ENCODE results near the gene UST.
"Not testable (repeated sequence)": the region's sequence is repeated elsewhere in the genome, so short reads cannot be mapped to it uniquely, and the experiment has no call there.

UST gene

DNA sequence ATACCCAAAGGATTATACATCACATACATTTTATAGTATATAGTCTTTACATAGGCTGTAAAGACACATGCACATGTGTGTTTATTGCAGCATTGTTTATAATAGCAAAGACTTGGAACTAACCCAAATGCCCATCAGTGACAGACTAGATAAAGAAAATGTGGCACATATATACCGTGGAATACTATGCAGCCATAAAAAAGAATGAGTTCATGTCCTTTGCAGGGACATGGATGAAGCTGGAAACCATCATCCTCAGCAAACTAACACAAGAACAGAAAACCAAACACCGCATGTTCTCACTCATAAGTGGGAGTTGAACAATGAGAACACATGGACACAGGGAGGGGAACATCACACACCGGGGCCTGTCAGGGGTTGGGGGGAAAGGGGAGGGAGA, 231.5 kb downstream of the UST start:
- DNase-seq (ENCODE audit: low read depth), result not testable (repeated sequence)

DNA sequence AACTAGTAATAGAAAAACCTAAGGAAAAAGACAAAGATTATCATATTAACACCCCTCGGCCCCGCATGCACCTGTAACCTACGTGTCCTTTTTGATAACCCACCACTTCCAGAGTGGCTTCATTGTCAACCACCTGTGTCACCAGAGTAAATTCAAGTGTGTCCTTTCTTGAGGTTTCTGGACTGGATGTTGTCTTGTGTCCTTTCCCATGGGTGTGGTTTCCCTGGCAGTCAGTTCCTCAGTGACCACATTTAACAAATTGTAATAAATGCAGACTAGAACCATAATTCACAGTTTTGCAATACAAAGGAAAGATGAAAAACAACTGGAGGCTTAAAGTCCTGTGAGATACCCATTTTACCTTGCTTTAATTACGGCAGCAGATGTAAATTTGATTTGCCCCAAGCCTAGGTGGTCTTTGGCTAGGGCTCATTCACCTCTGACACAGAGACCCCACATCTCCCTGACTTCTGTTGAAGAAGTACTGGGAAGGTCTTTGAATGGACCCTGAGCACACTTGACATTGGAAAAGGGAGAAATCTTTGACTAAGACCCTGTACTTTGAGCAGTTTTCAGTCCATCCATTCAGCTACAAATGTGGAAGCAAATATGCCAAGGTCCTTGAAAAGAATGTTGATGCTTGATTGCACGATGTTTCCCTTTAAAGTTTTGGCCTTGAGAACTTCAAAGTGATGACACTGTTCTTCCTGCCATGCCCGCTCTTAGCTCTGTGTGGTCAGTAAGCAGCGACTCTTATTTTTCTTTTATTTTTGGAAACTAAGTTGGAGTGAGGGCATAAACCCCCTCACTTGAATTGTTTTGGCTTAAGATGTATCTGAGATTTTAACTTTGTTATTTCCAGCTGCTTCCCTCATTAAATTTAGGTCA, 232.4 kb downstream of the UST start:
- DNase-seq (ENCODE audit: low read depth), result no peak

- no peak for DNase-seq (ENCODE audit: low read depth)
Measured at GRCh38 chr6:148980234-148980633, 233.4 kb downstream of the UST start.

DNA sequence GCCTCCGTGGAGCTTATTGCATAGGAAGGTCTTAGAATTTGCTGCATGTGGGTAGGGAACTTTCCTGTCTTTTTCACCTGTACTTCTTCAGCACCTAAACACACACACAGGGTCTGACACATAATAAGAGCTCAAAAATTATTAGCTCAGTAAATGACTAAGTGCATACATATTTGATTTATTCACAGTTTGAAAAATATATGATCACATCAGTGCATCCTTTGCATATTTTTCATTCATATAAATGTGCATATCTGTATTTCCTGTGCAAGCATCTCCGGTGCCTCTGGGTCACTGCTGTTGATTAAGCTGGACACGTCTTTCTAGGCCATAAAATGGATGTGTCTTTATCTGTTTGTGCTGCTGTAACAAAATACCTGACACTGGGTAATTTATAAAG, 234.7 kb downstream of the UST start:
- no peak for DNase-seq (ENCODE audit: low read depth)

DNA sequence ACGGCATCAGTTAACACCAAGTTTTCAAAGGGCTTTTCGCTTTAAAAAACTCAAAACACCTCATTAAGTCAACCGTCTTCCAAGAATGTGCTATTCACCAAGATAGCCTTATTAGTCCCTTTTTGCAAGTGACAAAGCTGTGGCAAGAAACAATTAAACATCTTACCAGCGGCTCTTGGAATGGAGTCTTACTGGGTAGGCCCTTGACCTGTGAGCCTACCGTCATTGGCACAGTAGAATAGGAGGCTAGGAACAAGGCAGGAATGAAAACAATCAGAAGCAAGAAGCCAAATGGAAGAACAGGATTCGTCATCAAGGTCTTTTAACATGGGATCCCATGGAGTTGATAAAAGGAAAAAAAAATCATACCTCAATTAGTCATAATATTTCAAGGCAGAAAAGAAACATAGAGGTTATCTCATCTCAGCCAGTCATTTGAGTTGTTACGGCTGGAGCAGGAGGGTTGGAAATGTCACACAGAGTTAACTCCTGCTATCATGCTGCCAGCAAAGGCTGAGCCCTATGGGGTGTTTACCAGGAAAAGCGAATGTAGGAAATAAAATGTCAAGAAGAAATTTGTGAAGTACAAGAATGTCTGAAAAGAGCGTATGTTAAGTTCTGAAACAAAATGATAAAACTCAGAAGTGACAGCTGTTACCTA, 236.4 kb downstream of the UST start:
- no peak for DNase-seq (ENCODE audit: low read depth)

- no peak for DNase-seq (ENCODE audit: low read depth)
Measured at GRCh38 chr6:148983966-148984365, 237.1 kb downstream of the UST start.

DNA sequence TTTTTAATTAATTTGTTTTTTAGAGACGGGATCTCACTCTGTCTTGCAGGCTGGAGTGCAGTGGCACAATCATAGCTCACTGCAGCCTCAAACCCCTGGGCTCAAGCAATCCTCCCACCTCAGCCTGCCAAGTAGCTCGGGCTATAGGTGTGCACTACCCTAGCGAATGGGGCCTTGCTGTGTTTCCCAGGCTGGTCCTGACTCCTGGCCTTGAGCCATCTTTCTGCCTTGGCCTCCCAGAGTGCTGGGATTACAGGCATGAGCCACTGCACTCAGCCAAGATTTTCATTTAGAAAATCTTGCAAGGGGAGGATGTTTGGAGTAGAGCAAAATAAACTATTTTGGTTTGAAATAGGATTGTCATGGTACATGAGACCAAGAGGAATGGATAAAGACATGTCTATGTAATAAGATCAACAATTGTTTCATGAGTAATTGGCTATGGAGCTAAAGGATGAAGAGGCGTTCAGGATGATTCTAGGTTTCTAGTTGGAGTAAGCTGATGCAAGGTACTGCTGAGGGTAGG, 237.8 kb downstream of the UST start:
- DNase-seq (ENCODE audit: low read depth), result no peak

GRCh38 chr6:148985499-148985898, 238.7 kb downstream of the UST start:
- DNase-seq (ENCODE audit: low read depth), result no peak

GRCh38 chr6:148986608-148987007, 239.8 kb downstream of the UST start:
- no peak for DNase-seq (ENCODE audit: low read depth)

GRCh38 chr6:148987982-148988381, 241.2 kb downstream of the UST start:
- no peak for DNase-seq (ENCODE audit: low read depth)

DNA sequence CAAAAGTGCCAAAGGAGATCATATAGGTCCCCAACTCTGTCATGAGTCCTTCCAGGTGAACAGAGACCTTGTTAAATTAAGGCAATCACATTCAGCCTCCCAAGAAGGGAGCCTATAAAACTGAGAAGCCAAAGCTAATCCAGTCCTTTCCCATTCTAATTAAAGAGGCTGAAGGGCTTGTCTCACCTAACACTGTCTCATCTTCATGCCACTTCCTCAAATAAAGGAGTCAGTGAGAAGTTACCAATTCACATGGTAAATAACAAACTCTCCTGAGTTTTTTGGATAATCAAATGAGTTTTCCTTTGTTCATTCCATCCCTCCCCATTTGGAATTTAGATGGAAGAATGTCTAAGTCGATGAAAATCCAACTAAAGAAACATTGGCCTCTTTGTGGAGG, 242.8 kb downstream of the UST start:
- DNase-seq (ENCODE audit: low read depth), result no peak

DNA sequence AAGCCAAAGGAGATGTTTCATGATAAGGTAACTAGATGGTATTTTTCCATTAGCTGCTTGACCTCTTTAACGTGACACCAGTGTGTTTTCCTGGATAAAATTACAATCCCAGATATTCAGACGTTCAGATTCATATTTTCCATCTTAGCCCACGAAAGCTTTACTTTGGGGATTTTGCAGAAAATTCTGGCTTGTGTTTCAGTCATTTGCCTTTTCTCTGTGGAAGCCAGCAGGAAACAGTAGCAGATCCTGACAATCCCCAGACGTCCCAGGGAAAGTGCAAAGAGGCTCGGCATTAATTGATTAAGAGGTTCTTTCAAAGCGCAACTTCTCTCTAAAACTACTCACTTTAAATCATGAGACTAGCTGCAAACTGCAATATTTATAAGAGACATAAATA, 243.6 kb downstream of the UST start:
- no peak for DNase-seq (ENCODE audit: low read depth)

DNA sequence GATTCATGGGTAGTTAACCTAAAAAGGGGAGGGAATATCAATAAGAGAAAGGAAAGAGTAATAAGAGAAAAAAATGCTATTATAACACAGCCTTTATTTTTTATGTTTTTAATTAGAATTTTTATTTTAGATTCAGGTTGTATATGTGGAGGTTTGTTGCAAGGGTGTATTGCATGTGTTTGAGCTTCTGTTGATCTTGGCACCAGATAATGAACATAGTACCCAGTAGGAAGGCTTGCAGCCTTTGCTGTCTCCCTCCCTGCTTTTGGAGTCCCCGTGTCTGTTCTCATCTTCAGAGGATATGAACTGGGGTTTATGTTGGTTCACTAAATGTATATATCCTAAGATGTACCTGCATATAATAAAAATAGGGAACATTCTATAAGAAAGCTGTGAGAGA, 250.0 kb downstream of the UST start:
- no peak for DNase-seq (ENCODE audit: low read depth)

- no peak for DNase-seq (ENCODE audit: low read depth)
Measured at GRCh38 chr6:148997865-148998264, 251.0 kb downstream of the UST start.

GRCh38 chr6:148998704-148999103, 251.9 kb downstream of the UST start:
- DNase-seq (ENCODE audit: low read depth), result no peak

- no peak for DNase-seq (ENCODE audit: low read depth)
Measured at GRCh38 chr6:148999501-148999900, 252.7 kb downstream of the UST start.

- DNase-seq (ENCODE audit: low read depth), result no peak
Measured at GRCh38 chr6:148999929-149000468, 253.2 kb downstream of the UST start.

DNA sequence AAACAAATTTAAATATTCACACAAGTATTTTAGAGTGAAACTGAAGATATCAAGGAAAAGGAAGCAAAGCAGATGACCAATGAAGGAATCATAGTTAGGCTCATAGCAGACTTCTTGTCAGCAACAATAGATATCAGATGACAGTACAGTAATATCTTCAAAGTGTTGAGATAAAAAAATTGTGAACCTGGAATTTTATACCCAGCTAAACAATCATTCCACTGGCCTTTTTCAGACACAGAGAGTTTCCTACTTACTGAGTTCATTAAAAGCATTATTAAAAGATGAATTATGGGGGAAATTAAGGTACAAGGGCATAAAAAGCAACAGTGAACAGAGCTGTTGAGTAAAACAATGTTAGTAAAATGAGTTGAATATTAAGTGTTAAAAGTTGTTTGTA, 254.6 kb downstream of the UST start:
- DNase-seq (ENCODE audit: low read depth), result no peak

GRCh38 chr6:149003560-149003959, 256.7 kb downstream of the UST start:
- DNase-seq (ENCODE audit: low read depth), result no peak

DNA sequence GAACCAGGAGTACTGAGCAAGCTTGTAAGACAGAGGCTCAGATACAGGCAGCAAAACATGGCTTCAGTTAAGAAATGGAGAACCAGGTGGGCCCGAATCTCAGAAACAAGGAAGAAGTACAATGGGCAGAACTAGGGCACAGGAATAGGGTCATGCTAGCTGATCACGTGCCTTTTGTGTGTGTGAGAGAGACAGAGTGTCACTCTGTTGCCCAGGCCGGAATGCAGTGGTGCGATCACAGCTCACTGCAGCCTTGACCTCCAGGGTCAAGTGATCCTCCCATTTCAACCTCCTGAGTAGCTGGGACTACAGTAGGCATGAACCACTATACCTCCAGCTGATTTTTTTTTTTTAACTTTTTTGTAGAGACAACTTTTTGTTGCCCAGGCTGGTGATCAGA, 257.8 kb downstream of the UST start:
- no peak for DNase-seq (ENCODE audit: low read depth)

GRCh38 chr6:149006236-149006635, 259.4 kb downstream of the UST start:
- not testable (repeated sequence) for DNase-seq (ENCODE audit: low read depth)

GRCh38 chr6:149006671-149007070, 259.8 kb downstream of the UST start:
- no peak for DNase-seq (ENCODE audit: low read depth)

DNA sequence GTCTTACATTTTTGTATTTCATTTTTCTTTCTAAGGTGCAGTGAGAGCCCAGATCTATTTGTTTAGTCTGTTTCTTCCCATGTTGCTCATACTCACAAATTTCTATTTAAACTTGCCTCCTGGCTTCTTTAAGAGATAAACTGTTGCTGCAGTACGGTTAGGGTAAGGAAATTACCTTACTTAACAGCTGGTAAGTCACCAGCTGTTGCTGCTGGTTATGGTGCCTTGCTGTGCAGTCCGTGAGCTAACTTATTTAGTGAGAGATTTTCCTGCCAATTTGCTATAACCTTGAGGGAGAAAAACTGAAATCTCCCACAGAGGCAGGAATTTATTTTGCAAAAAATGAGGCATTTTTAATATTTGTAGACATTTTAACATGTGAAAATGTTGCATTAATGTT, 261.0 kb downstream of the UST start:
- no peak for DNase-seq (ENCODE audit: low read depth)
